Mesendoderm (in vitro differentiated cells): Measurements from ENCODE around the gene PPFIA2.
"Not testable (repeated sequence)": the region's sequence is repeated elsewhere in the genome, so short reads cannot be mapped to it uniquely, and the experiment has no call there.

Experiments
- DNase-seq: peaks from one replicate; pipeline ENCODE4 v3.0.0; 2013
- H2AK5ac ChIP-seq: 2 replicates; pipeline ENCODE4 v1.6.1; 2013; ENCODE audit warnings: low read length, inconsistent platforms
- H2BK120ac ChIP-seq: 2 replicates; pipeline ENCODE4 v1.6.1; 2013; ENCODE audit warnings: low read depth, mild to moderate bottlenecking, low read length, moderate library complexity, mixed read lengths
- H2BK15ac ChIP-seq: replicated peaks from 2 replicates; pipeline ENCODE4 v1.6.1; 2013; ENCODE audit warnings: low read depth, mild to moderate bottlenecking, moderate library complexity
- H2BK5ac ChIP-seq: 2 replicates; pipeline ENCODE4 v1.6.1; 2013; ENCODE audit warnings: low read length, inconsistent platforms
- H3K18ac ChIP-seq: 2 replicates; pipeline ENCODE4 v1.6.1; 2013; ENCODE audit warnings: mild to moderate bottlenecking, low read length, mixed read lengths
- H3K23ac ChIP-seq: one replicate; pipeline ENCODE4 v1.6.1; 2013; ENCODE audit warnings: low read length
- H3K27ac ChIP-seq: 2 replicates; pipeline ENCODE4 v1.5.1; 2013; ENCODE audit warnings: low read depth, mild to moderate bottlenecking, inconsistent platforms, low read length, moderate library complexity
- H3K27me3 ChIP-seq: 2 replicates; pipeline ENCODE4 v1.6.1; 2013; ENCODE audit warnings: low read length, control low read depth, mild to moderate bottlenecking, inconsistent platforms; ENCODE audit not compliant: insufficient read depth, poor library complexity
- H3K36me3 ChIP-seq: 2 replicates; pipeline ENCODE4 v1.6.1; 2013; ENCODE audit warnings: low read length, inconsistent platforms; ENCODE audit not compliant: control insufficient read depth, insufficient read depth
- H3K4ac ChIP-seq: one replicate; pipeline ENCODE4 v1.6.1; 2013; ENCODE audit warnings: low read depth, mild to moderate bottlenecking, low read length, moderate library complexity
- H3K4me1 ChIP-seq: 2 replicates; pipeline ENCODE4 v1.6.1; 2013; ENCODE audit warnings: low read depth, low read length, inconsistent platforms; ENCODE audit not compliant: control insufficient read depth
- H3K4me2 ChIP-seq: 2 replicates; pipeline ENCODE4 v1.6.1; 2013; ENCODE audit warnings: low read length
- H3K4me3 ChIP-seq: 2 replicates; pipeline ENCODE4 v1.5.1; 2013; ENCODE audit warnings: mild to moderate bottlenecking, low read length
- H3K56ac ChIP-seq: one replicate; pipeline ENCODE4 v1.6.1; 2013; ENCODE audit warnings: low read length
- H3K79me1 ChIP-seq: 2 replicates; pipeline ENCODE4 v1.6.1; 2013; ENCODE audit warnings: low read length, inconsistent platforms
- H3K79me2 ChIP-seq: 2 replicates; pipeline ENCODE4 v1.6.1; 2013; ENCODE audit warnings: mild to moderate bottlenecking, low read length; ENCODE audit not compliant: control insufficient read depth, insufficient read depth
- H3K9ac ChIP-seq: 2 replicates; pipeline ENCODE4 v1.6.1; 2013; ENCODE audit warnings: low read length, inconsistent platforms
- H4K5ac ChIP-seq: one replicate; pipeline ENCODE4 v1.6.1; 2013; ENCODE audit warnings: low read length
- H4K8ac ChIP-seq: one replicate; pipeline ENCODE4 v1.6.1; 2013; ENCODE audit warnings: low read depth, mild to moderate bottlenecking, control low read depth, low read length, moderate library complexity
- WGBS: extraction: QIAGEN DNeasy Blood & Tissue Kit; methylation state at CpG from one replicate; pipeline ENCODE4 v1.1.7; 2013; ENCODE audit warnings: low lambda C conversion rate, missing lambda C conversion rate; ENCODE audit not compliant: insufficient coverage; ENCODE audit errors: extremely low coverage; 5-methylcytosine and 5-hydroxymethylcytosine counted together

PPFIA2 gene

DNA sequence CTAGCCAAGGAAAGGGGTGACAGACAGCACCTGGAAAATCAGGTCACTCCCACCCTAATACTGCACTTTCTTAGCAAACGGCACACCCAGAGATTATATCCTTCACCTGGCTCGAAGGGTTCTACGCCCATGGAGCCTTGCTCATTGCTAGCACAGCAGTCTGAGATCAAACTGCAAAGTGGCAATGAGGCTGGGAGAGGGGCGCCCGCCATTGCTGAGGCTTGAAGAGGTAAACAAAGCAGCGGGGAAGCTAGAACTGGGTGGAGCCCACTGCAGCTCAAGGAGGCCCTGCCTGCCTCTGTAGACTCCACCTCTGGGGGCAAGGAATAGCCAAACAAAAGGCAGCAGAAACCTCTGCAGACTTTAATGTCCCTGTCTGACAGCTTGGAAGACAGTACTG lies 99.8 kb downstream of the PPFIA2 start:
- H2BK120ac ChIP-seq, H2BK15ac ChIP-seq, H3K36me3 ChIP-seq, H3K27me3 ChIP-seq, H2BK5ac ChIP-seq, H3K4me2 ChIP-seq, H4K5ac ChIP-seq, H3K4ac ChIP-seq, H3K23ac ChIP-seq, H3K56ac ChIP-seq, H4K8ac ChIP-seq, H3K79me2 ChIP-seq, H3K18ac ChIP-seq, H3K79me1 ChIP-seq, H2AK5ac ChIP-seq, H3K4me1 ChIP-seq, DNase-seq, H3K9ac ChIP-seq, H3K27ac ChIP-seq, H3K4me3 ChIP-seq: not testable (repeated sequence)
- WGBS: no CpG with 5 or more reads among the region's 6 CpGs

DNA sequence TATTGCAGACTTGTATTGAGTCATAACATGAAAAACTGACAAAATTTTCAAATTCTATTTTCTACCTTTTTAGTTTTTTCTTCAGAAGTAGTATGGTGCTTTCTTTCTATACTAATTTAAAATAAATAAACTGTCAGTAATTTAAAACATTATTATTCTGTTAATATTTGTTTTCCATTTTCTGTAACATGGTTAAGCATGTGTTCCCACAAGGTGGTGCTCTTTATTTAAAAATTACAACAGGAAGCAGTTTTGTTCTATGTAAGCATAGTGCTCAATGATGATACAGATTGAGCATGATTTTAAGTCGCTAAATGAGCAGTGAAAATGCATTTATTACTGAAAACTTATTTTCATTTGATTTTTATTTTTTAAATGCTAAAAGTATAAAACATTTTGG lies 114.6 kb downstream of the PPFIA2 start:
- Histone ChIP-seq H3K4me3 (no peak overlapping the region), H2AK5ac (no peak overlapping the region), H4K5ac (no peak overlapping the region), H3K9ac (no peak overlapping the region), H3K4me1 (no peaks in the 10 kb centered on the region), H2BK120ac (no peak overlapping the region), H3K23ac (no peak overlapping the region), H3K79me1 (no peaks in the 10 kb centered on the region), H4K8ac (no peak overlapping the region), H2BK5ac (no peak overlapping the region), H3K27me3 (no peaks in the 10 kb centered on the region), H3K56ac (no peak overlapping the region), H3K36me3 (no peaks in the 10 kb centered on the region), H3K79me2 (no peaks in the 10 kb centered on the region), H3K18ac (no peak overlapping the region), H2BK15ac (no peak overlapping the region), H3K4me2 (no peak overlapping the region), H3K27ac (no peak overlapping the region), H3K4ac (no peak overlapping the region)
- no CpG with 5 or more reads among the region's 1 CpG for WGBS
- peak; percentile 45 for DNase-seq

DNA sequence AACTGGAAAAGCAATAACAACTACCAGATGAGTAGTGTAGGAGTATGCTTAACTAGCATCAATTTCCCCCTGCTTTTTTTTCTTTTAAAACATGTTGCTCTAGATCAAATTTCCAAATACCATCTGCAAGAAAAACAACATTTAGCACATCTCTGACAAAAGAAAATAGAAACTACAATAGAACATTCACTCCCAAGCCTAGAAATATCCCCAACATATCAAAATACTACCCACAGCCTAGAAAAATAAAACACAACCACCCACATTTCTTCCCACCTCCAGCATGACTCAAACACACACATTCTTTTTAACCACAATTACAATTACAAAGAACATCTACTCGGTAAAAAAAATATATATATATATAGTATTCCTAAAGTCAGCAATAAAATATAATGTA lies 120.0 kb downstream of the PPFIA2 start:
- Histone ChIP-seq H4K5ac (no peak overlapping the region), H3K79me2 (no peaks in the 10 kb centered on the region), H4K8ac (no peak overlapping the region), H3K9ac (no peak overlapping the region), H2AK5ac (no peak overlapping the region), H3K79me1 (no peaks in the 10 kb centered on the region), H3K4me3 (no peak overlapping the region), H2BK5ac (no peak overlapping the region), H3K4me1 (no peaks in the 10 kb centered on the region), H3K4me2 (no peak overlapping the region), H3K18ac (no peak overlapping the region), H2BK15ac (no peak overlapping the region), H3K27ac (no peak overlapping the region), H2BK120ac (no peak overlapping the region), H3K23ac (no peak overlapping the region), H3K36me3 (no peaks in the 10 kb centered on the region), H3K27me3 (no peaks in the 10 kb centered on the region), H3K56ac (no peak overlapping the region), H3K4ac (no peak overlapping the region)
- 100% methylated on average over 1 of the region's 1 CpG for WGBS
- no peak for DNase-seq

DNA sequence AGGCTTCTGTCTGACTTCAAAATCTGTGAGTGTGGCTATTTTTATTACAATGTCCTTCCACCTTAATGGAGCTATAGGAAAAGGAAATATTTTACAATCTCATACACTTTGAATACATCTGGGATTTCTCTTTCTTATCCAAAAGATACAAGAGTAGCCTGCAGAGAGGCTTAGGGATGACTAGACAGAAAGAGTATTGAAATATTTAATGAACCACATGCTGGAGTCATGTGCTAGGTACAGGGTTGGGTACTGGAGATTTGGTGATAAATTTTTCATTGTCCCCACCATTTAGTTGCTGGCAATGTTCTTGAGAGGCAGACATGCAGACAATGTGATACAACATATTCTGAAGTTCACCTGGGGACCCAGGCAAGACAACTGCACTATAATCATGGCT lies 126.0 kb downstream of the PPFIA2 start:
- Histone ChIP-seq H4K8ac (no peak overlapping the region), H3K79me1 (no peaks in the 10 kb centered on the region), H3K4me2 (no peak overlapping the region), H2BK15ac (no peak overlapping the region), H3K23ac (no peak overlapping the region), H3K27me3 (no peaks in the 10 kb centered on the region), H2AK5ac (no peak overlapping the region), H2BK5ac (no peak overlapping the region), H2BK120ac (no peak overlapping the region), H3K4ac (no peak overlapping the region), H3K56ac (no peak overlapping the region), H3K4me1 (no peaks in the 10 kb centered on the region), H3K27ac (no peak overlapping the region), H3K79me2 (no peaks in the 10 kb centered on the region), H3K18ac (no peak overlapping the region), H3K4me3 (no peak overlapping the region), H3K36me3 (no peaks in the 10 kb centered on the region), H3K9ac (no peak overlapping the region), H4K5ac (no peak overlapping the region)
- DNase-seq: no peak

DNA sequence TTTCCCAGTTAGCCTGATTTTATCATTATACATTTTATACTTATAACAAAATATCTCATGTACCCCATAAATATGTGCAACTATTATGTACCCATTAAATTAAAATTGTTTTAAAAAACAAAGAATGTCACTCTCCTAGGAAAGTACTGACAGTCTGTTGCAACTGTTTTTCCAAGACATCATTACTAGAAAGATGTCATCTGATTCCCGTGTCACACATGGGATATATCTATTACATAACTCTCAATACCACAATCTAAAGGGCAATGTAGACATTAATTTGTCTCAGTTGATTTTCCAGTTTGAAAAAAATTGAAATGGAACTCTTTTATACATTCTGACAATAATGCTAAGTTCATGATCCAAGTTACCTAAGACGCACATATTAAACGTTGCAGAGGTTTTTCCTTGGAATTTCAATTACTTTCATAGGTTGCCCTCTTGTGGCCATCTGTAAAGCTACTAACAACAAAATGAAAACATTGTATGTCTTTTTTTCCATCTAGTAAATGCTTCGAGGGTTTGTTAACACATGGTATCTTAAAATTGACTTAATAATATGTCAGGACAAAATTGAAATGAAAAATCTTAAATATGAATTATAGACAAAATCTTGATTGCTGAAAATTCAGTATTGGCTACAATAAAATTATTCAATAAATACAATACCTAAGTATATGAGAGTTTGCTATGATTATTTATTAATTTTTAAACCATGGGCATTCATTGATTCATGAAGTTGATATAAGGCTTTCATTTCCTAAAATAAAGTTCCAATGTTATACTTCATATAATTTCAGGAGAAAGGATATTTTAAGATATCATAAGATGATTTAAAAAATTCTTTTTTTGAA lies 131.6 kb downstream of the PPFIA2 start:
- no peak overlapping the region for H3K9ac ChIP-seq
- H2BK120ac ChIP-seq: no peak overlapping the region
- H2BK5ac ChIP-seq: no peak overlapping the region
- no peak overlapping the region for H3K4me2 ChIP-seq
- H4K8ac ChIP-seq: no peak overlapping the region
- H3K18ac ChIP-seq: no peak overlapping the region
- peak; percentile 53 for DNase-seq
- no peak overlapping the region for H4K5ac ChIP-seq
- H2AK5ac ChIP-seq: no peak overlapping the region
- no peak overlapping the region for H3K23ac ChIP-seq
- no peaks in the 10 kb centered on the region for H3K36me3 ChIP-seq
- no peaks in the 10 kb centered on the region for H3K79me2 ChIP-seq
- H2BK15ac ChIP-seq: no peak overlapping the region
- no peaks in the 10 kb centered on the region for H3K4me1 ChIP-seq
- no peak overlapping the region for H3K27ac ChIP-seq
- H3K27me3 ChIP-seq: no peaks in the 10 kb centered on the region
- H3K79me1 ChIP-seq: no peaks in the 10 kb centered on the region
- H3K4ac ChIP-seq: no peak overlapping the region
- no CpG with 5 or more reads among the region's 4 CpGs for WGBS
- H3K4me3 ChIP-seq: no peak overlapping the region
- H3K56ac ChIP-seq: no peak overlapping the region

DNA sequence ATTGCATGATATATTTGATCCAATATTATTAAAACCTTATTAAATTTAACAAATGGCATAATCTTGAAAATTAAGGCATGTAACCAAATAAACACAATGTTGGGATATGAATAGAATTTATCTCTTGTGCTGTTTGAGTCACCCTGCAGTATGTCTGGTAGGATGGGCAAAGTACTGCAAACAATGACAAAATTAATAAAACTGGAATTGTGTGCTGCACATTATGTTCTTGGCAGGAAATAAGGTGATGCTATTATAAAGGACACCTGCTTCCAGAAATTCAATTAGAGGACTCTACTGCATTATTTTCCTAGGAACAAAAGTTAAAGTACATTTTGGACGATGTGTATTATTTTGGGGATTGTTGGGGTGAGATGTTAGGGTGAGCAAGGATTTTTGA lies 132.7 kb downstream of the PPFIA2 start:
- Histone ChIP-seq H2BK15ac (no peak overlapping the region), H4K8ac (no peak overlapping the region), H3K4me3 (no peak overlapping the region), H3K79me1 (no peaks in the 10 kb centered on the region), H3K4me2 (no peak overlapping the region), H3K18ac (no peak overlapping the region), H2BK120ac (no peak overlapping the region), H3K36me3 (no peaks in the 10 kb centered on the region), H3K79me2 (no peaks in the 10 kb centered on the region), H2AK5ac (no peak overlapping the region), H3K9ac (no peak overlapping the region), H3K4me1 (no peaks in the 10 kb centered on the region), H2BK5ac (no peak overlapping the region), H3K27me3 (no peaks in the 10 kb centered on the region), H3K56ac (no peak overlapping the region), H3K23ac (no peak overlapping the region), H3K27ac (no peak overlapping the region), H3K4ac (no peak overlapping the region), H4K5ac (no peak overlapping the region)
- DNase-seq: no peak
- WGBS: no CpG with 5 or more reads among the region's 1 CpG
